Naive thymus-derived CD4-positive, alpha-beta T cell (primary cell): ENCODE data around the gene HOXC6. TPM values are rescaled to one million over a fixed set of nuclear protein-coding genes. Genes with fewer than 3 reads are reported as not detected.

Experiments used
- ATAC-seq: fragments of 150-1000 bp; cut with Tn5 transposase; 2 replicates; pipeline ENCODE4 v1.10.0; 2021; ENCODE audit warnings: mild to moderate bottlenecking, moderate library complexity
- CTCF ChIA-PET: fragments of 350-600 bp; sonication (Branson Sonifier 250); formaldehyde crosslinking; loops from one replicate; lab custom pipeline; 2021; ENCODE audit warnings: antibody characterized with exemption; lab: Charles Lee
- POLR2A ChIA-PET: fragments of 350-600 bp; sonication (Branson Sonifier 250); formaldehyde crosslinking; loops from one replicate; lab custom pipeline; 2021; ENCODE audit warnings: antibody characterized with exemption, inconsistent platforms; lab: Charles Lee
- DNase-seq, 9 donors: peaks; one replicate each; pipeline versions ENCODE4 v3.0.0 to v3.0.0-alpha.2; 2020 to 2022; ENCODE audit warnings: mixed read lengths in 1 of 9
- H3K27ac ChIP-seq: one replicate; pipeline ENCODE4 v1.7.0; 2013; ENCODE audit warnings: mild to moderate bottlenecking, low read depth, low read length, moderate library complexity
- H3K27me3 ChIP-seq, 2 donors: one replicate each; pipeline ENCODE4 v1.7.0; 2013; ENCODE audit warnings: low read length in 2 of 2, mild to moderate bottlenecking in 2 of 2, moderate library complexity in 2 of 2; ENCODE audit not compliant: control insufficient read depth in 2 of 2, insufficient read depth in 2 of 2
- H3K36me3 ChIP-seq, 3 experiments: 1 replicate in 2 of 3; 2 replicates in 1 of 3; pipeline ENCODE4 v1.7.0; 2013; ENCODE audit warnings: low read length in 3 of 3, mild to moderate bottlenecking in 3 of 3, moderate library complexity in 1 of 3; ENCODE audit not compliant: insufficient read depth in 3 of 3, control insufficient read depth in 2 of 3
- H3K4me1 ChIP-seq, 2 donors: one replicate each; pipeline ENCODE4 v1.7.0; 2013; ENCODE audit warnings: low read length in 2 of 2, mild to moderate bottlenecking in 2 of 2, moderate library complexity in 1 of 2; ENCODE audit not compliant: control insufficient read depth in 2 of 2, insufficient read depth in 2 of 2
- H3K4me3 ChIP-seq: 2 replicates; pipeline ENCODE4 v1.7.0; 2013; ENCODE audit warnings: mild to moderate bottlenecking, low read length
- H3K9me3 ChIP-seq, 3 experiments: 1 replicate in 2 of 3; 2 replicates in 1 of 3; pipeline ENCODE4 v1.7.0; 2013; ENCODE audit warnings: low read length in 3 of 3; ENCODE audit not compliant: control insufficient read depth in 2 of 3
- H3K27ac Mint-ChIP-seq, 9 donors: one replicate each; pipeline ENCODE4 v1.8.0; 2020 to 2022; ENCODE audit warnings: mixed read lengths in 9 of 9, mild to moderate bottlenecking in 8 of 9, moderate library complexity in 5 of 9, inconsistent platforms in 2 of 9
- H3K27me3 Mint-ChIP-seq, 5 donors: one replicate each; pipeline ENCODE4 v1.8.0; 2021 to 2022; ENCODE audit warnings: mixed read lengths in 5 of 5, mild to moderate bottlenecking in 1 of 5
- H3K36me3 Mint-ChIP-seq, 5 donors: one replicate each; pipeline ENCODE4 v1.8.0; 2020 to 2022; ENCODE audit warnings: mixed read lengths in 5 of 5, mild to moderate bottlenecking in 3 of 5, inconsistent platforms in 1 of 5
- H3K4me1 Mint-ChIP-seq, 7 donors: one replicate each; pipeline ENCODE4 v1.8.0; 2020 to 2022; ENCODE audit warnings: mixed read lengths in 7 of 7, mild to moderate bottlenecking in 3 of 7, inconsistent platforms in 1 of 7
- H3K4me3 Mint-ChIP-seq, 10 donors: one replicate each; pipeline ENCODE4 v1.8.0; 2020 to 2022; ENCODE audit warnings: mild to moderate bottlenecking in 10 of 10, mixed read lengths in 10 of 10, moderate library complexity in 6 of 10, inconsistent platforms in 2 of 10
- H3K9me3 Mint-ChIP-seq, 11 donors: one replicate each; pipeline ENCODE4 v1.8.0; 2020 to 2022; ENCODE audit warnings: mixed read lengths in 11 of 11, mild to moderate bottlenecking in 4 of 11, inconsistent platforms in 1 of 11, moderate library complexity in 1 of 11
- intact Hi-C, 2 donors: fragments of 100-400 bp; cut with micrococcal nuclease; formaldehyde crosslinking; loops; one replicate each; pipeline ENCODE4 v1.15.1; 2023
- polyA plus RNA-seq, 2 donors: library from polyadenylated mRNA; unstranded; fragments of 300-500 nt; fragmentation: Illumina TruSeq; gene quantifications; one replicate each; pipeline ENCODE4 v1.2.3, GENCODE V29; 2021
- total RNA-seq, 6 experiments: library from RNA in 5 of 6; stranded (reverse) in 5 of 6; gene quantifications; 1 replicate in 5 of 6; 2 replicates in 1 of 6; pipeline ENCODE4 v1.2.3 and lab custom pipeline; 2021 to 2026

HOXC6 gene
- total and polyA plus RNA-seq, 7 experiments from 2014 or later: not detected

DNA sequence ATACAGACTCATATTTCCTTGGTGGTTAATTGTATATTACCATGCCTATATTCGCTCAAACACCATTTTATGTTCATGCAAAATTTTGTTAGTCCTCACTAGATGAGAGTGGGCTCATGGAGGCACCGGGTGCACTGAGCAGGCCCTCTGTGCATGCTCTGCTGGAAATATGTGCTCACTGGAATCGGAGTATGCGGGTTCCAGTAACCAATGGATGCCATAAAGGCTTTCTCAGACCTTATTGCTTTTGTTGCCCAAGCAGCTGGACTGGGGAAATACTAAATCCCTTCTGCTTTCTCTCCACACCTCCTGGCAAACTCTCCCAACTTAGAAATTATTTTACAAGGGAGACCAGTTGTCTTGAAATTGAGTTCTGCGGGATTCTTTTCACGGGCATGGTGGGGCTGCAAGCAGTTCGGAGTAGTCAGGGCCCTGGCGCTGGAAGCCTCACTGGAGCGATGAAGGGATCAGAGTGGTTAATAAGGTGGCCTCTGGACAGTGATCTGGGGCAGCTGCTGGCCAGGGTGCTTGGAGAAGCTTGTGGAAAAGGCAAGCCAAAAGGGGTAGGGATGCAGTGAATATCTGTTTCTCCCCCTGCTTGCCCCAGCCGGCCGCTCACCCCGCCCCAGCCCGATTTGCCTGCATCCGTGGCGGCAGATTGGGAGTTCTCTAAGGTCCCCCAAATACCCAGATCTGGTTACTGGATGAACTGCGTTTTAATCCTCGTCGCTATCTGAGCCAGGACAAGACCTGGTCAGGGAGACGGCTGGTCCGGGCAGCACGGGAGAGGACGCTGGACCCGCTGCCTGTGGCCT, 7.4 kb upstream of the HOXC6 start:
- Mint-ChIP-seq H3K27me3 (peaks cover 69 to 91% (median 73%) of the 10 kb centered on the region in 5 donors), H3K27ac (peak overlapping the region in 1 of 9 donors; percentile 33), H3K4me3 (no peak overlapping the region), H3K4me1 (peaks cover 0 to 21% (median 12%) of the 10 kb centered on the region in 7 donors), H3K36me3 (no peaks in the 10 kb centered on the region), H3K9me3 (peaks cover 0 to 3% (median 0%) of the 10 kb centered on the region in 11 donors)
- Histone ChIP-seq H3K36me3 (no peaks in the 10 kb centered on the region), H3K4me3 (no peak overlapping the region), H3K9me3 (no peaks in the 10 kb centered on the region), H3K27me3 (peaks cover 4 to 39% of the 10 kb centered on the region in 2 donors), H3K27ac (no peak overlapping the region), H3K4me1 (peaks cover 0 to 15% of the 10 kb centered on the region in 2 donors)
- CTCF ChIA-PET: interaction anchor here (0.7 kb wide), 1 partner anchor 187 kb away, joined by 3 read pairs; no protein-coding TSS in a partner anchor
- DNase-seq: no peak
- POLR2A ChIA-PET: no interaction called here
- intact Hi-C loops: no loop called here
- ATAC-seq: no peak

DNA sequence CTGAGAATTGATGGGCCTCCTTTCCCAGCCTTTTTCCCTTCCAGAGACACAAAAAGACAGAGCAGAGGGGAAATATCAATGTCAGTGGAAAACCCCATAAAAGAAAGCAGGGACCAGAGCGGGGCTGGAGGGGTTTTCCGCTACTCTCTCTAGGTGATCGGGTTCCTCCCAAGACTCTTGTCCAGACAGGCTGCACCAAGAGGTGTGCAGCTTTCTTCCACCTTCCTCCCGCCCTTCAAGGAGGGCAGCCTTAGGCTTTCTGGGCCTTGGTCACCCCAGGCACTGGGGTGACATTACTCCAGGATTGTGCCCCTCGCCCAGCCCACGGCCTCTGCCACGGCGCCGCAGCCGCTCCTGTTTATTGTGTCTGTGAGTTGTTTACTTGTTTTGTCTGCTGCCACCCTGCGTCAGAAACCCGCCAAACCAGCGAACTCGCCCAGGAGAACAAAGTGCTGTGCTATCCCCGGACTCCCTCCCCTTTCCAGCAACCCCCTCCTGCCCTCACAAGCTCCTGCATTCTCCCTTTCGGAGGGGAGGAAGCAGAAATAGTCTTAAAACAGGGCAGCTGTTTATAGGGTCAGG, 6.7 kb upstream of the HOXC6 start:
- peaks cover 71 to 91% (median 76%) of the 10 kb centered on the region in 5 donors for H3K27me3 Mint-ChIP-seq
- ATAC-seq: no peak
- H3K36me3 Mint-ChIP-seq: no peaks in the 10 kb centered on the region
- H3K4me1 Mint-ChIP-seq: peaks cover 0 to 20% (median 12%) of the 10 kb centered on the region in 7 donors
- H3K4me3 Mint-ChIP-seq: peak overlapping the region in 1 of 10 donors; percentile 31
- DNase-seq: no peak
- H3K36me3 ChIP-seq: no peaks in the 10 kb centered on the region
- no peak overlapping the region for H3K27ac ChIP-seq
- peaks cover 0 to 40% of the 10 kb centered on the region in 2 donors for H3K27me3 ChIP-seq
- no peaks in the 10 kb centered on the region for H3K9me3 ChIP-seq
- ChIA-PET CTCF (interaction anchor here (0.7 kb wide), 1 partner anchor 16 kb away, joined by 3 read pairs; no protein-coding TSS in a partner anchor), POLR2A (no interaction called here)
- intact Hi-C loops: no loop called here
- H3K4me3 ChIP-seq: no peak overlapping the region
- H3K4me1 ChIP-seq: peaks cover 0 to 15% of the 10 kb centered on the region in 2 donors
- H3K9me3 Mint-ChIP-seq: peaks cover 0 to 3% (median 0%) of the 10 kb centered on the region in 11 donors
- peak overlapping the region in 1 of 9 donors; percentile 43 for H3K27ac Mint-ChIP-seq

DNA sequence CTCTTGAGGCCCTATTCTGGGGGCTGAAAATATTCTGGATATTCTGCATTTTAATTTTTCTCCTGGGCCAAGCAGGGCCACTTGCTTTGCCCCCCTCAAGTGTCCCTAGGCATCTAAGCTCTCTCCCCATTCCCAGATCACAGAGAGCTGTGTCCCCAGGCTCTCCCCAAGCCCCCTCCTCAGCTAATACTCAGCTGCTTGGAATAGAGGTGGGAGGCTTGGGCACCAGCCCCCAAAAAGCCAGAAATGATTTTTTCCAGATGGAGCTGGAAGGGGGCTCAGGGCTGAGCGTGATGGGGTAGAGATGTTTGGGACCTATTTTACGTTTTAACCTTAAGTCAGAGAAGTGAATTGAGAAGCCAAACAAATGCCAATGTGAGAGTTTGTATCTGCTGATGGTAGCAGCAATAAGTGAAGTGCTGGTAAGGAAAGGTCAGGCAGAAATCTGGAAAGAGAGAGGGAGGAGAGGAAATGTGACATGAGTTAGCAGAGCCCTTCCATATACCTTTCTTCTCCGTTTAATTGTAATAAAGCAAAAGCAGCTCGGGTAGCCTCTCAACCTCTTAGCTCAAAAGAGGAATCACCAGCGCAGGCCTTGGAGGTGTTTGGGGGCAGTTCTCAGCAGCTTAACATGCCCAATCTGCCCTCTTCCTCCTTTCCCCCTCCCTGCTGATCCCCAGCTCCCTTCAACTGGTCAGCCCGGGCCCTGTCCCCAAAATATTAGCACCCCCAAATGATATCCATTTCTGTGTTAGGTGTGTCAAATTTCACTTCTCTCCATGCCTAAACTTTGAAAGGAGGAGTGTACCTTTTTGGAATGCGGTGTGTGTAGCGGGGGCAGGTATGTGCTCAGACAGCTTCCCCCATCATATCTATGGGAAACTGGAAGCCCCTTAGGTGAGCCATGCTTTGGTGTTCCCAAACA, 5.0 kb upstream of the HOXC6 start:
- H3K27ac ChIP-seq: no peak overlapping the region
- Mint-ChIP-seq H3K4me3 (no peak overlapping the region), H3K27ac (no peak overlapping the region), H3K27me3 (peaks cover 79 to 94% (median 85%) of the 10 kb centered on the region in 5 donors), H3K9me3 (peaks cover 0 to 3% (median 0%) of the 10 kb centered on the region in 11 donors), H3K36me3 (no peaks in the 10 kb centered on the region), H3K4me1 (peaks cover 2 to 16% (median 12%) of the 10 kb centered on the region in 7 donors)
- ChIA-PET CTCF (interaction anchor here (2.5 kb wide), 1 partner anchor 9 kb away, joined by 12 read pairs; the partner anchor contains the start of gene HOXC5), POLR2A (no interaction called here)
- intact Hi-C loops: no loop called here
- H3K27me3 ChIP-seq: peaks cover 6 to 43% of the 10 kb centered on the region in 2 donors
- ATAC-seq (no peak), DNase-seq (no peak)
- no peaks in the 10 kb centered on the region for H3K36me3 ChIP-seq
- no peak overlapping the region for H3K4me3 ChIP-seq
- no peaks in the 10 kb centered on the region for H3K9me3 ChIP-seq
- peaks cover 0 to 6% of the 10 kb centered on the region in 2 donors for H3K4me1 ChIP-seq

DNA sequence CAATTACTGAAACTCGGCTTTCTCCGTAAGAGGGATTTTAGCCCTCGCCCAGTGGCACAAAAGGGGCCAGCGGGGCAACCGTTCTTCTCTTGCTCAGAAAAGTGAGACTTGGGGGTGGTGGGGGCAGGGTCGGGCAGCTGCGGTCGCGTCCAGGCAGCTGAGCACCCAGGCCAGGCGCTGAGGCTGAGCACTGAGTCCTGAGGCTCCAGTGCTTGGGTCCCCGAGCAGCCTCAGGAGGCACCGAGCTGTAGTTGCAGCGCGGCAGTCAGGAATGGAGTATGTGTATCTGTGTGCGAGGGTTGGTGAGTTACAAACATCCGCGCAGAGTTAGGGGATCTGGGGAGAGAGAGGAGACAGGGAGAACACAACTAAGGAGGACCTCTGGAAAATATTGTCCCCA, 4.1 kb upstream of the HOXC6 start:
- Histone ChIP-seq H3K27ac (no peak overlapping the region), H3K4me1 (peaks cover 0 to 6% of the 10 kb centered on the region in 2 donors), H3K36me3 (no peaks in the 10 kb centered on the region), H3K4me3 (no peak overlapping the region), H3K27me3 (peaks cover 14 to 52% of the 10 kb centered on the region in 2 donors), H3K9me3 (no peaks in the 10 kb centered on the region)
- Mint-ChIP-seq H3K9me3 (peaks cover 0 to 3% (median 0%) of the 10 kb centered on the region in 11 donors), H3K4me1 (peaks cover 6 to 18% (median 12%) of the 10 kb centered on the region in 7 donors), H3K27ac (no peak overlapping the region), H3K27me3 (peaks cover 86 to 99% (median 88%) of the 10 kb centered on the region in 5 donors), H3K4me3 (peak overlapping the region in 1 of 10 donors; percentile 21), H3K36me3 (no peaks in the 10 kb centered on the region)
- DNase-seq (no peak), ATAC-seq (no peak)
- intact Hi-C loops: no loop called here
- ChIA-PET CTCF (interaction anchor here (2.5 kb wide), 1 partner anchor 8 kb away, joined by 12 read pairs; the partner anchor contains the start of gene HOXC5), POLR2A (no interaction called here)

DNA sequence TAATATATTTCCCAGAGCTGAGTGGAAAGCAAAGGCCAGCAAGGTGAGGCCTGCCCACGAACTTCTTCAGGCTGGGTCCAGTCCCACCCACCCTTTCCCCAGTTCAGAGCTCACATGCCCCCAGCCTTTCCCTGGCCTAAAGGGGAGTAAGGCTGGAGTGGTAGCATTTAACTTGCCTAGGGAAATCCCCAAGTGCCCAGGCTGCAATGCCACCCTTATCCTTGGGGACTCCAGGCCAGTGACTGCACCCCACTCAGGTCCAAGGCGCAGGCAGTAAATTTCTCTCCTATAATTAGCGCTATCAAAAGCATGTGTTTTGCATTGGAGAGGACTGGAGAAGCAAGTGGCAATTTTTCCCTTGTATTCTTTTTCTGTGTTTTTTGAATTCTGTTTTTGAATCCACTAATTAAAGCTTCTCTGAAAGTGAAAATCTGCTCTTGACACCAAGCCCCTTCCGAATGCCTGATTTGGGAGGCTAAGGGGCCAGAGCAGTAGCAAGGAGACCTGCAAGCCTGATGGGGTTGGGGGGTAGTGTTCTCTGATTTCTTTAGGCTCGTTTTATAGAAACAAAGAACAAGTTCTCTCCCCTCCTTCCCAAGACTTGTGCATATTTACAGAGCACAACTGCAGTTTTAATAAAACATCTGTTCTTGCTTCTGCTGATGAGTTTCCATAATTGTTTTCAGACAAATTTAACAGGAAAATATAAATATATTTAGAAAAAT, 3.5 kb upstream of the HOXC6 start:
- Mint-ChIP-seq H3K4me1 (peaks cover 9 to 22% (median 16%) of the 10 kb centered on the region in 7 donors), H3K27me3 (peaks cover 86 to 98% (median 90%) of the 10 kb centered on the region in 5 donors), H3K36me3 (no peaks in the 10 kb centered on the region), H3K27ac (no peak overlapping the region), H3K9me3 (peaks cover 0 to 2% (median 0%) of the 10 kb centered on the region in 11 donors), H3K4me3 (no peak overlapping the region)
- intact Hi-C loops: loop anchor here in 1 of 2 donors (5.0 kb wide), 1 partner anchor 37 kb away; the partner anchor contains the start of gene HOXC10
- DNase-seq: no peak
- H3K36me3 ChIP-seq: no peaks in the 10 kb centered on the region
- H3K9me3 ChIP-seq: no peaks in the 10 kb centered on the region
- peaks cover 0 to 6% of the 10 kb centered on the region in 2 donors for H3K4me1 ChIP-seq
- H3K4me3 ChIP-seq: no peak overlapping the region
- no peak overlapping the region for H3K27ac ChIP-seq
- ChIA-PET CTCF (interaction anchor here (0.7 to 2.5 kb wide), 2 partner anchors 8 to 19 kb away, joined by 3 to 12 read pairs; partner anchors contain the start of gene HOXC5), POLR2A (interaction anchor here (1.2 kb wide), 1 partner anchor 8 kb away, joined by 6 read pairs; no protein-coding TSS in a partner anchor)
- ATAC-seq: no peak
- H3K27me3 ChIP-seq: peaks cover 14 to 50% of the 10 kb centered on the region in 2 donors
